ENCODE results near the gene FILIP1L.

The FILIP1L gene

DNA sequence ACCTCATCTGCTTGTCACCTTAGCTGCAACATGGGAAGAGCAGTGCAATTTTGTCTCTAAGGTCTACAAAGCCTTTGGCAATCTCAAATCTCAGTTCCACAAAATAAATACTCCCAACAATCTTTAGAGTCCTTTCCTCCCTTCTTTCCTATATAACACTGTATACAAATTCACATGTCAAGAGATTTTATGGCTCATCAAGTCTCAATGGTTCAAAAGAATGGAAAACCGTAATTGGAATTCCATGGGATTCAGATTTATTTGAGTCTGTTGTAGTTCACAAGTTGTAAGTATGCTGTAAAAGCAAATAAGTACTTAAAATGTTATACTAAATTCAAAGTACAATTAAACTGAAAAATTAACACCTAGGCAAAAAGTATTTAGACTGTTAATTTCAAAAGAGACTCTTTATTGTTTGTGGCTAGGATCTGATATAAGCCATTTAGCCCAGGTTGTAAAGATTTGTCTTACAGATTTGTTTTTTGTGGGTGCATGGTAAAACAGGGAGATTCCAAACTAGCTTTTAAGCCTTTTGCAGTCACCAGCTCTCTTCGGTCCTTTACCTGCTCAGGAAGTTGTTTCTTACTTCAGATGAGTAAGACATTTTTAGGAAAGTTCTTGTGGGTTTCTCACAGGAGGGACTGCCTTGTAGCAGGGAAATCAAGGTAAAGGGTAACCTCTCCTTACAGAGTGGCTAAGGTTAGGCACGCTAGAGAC is 246.5 kb downstream of the FILIP1L start:
- DNase-seq (ENCODE audit: low spot score), result no peak

DNA sequence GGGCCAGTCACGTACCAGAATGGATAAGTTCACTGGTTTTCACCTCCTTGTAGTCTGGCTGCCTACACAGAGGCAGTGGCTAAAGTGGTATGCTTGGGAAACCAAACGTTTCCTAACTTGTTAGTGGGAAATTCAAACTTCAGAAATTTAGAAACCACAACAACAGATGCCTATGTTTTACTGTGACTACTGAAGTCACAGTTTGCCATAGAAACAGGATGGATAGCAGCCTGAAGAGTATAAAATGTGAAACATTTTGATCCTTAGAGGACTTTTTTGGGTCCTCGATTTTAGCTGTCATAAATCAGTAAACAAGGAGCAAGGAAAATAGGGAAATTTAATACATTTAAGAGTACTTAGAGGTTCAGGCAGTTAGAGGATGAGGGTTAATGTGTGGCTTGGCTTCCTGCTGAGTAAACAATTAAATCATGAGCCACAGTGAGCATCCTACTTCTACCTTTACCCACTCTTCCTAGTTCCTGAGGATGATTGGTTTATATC is 248.0 kb downstream of the FILIP1L start:
- DNase-seq (ENCODE audit: low spot score), result no peak

DNA sequence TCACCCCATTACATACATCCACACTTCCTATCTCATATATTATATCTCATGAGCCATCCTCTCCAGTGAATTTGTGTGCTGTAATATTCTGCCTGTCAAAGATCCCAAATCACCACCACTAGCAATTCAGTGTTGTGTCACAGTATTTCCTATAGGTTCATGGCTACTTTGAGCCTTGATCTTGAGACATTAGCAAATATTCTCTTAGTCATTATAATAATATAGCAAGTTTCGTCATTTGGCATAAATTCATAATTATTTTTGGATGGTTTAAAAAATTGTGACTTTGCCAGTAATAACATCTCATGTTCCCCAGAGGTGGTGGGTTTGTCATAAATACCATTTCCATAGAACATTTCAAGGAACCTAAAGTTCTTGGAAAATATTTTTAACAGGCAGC is 249.0 kb downstream of the FILIP1L start:
- DNase-seq (ENCODE audit: low spot score), result no peak

DNA sequence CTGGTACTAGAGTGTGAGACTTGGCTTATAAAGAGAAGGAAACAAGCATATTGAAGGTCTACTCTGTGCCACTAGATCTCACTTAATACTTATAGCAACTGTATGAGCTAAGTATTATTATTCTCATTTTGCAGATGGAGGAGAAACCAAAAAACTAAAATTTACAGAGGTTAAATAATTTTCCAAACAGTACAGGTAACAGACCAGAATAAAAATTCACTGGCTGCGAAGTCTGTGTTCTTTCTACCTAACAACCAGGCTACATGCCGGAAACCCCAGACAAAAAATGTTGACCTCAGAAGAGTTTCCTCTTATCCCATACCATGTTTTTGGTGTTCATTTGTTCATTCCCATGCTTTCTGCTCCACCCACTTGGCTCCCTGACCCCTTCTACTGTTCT is 250.0 kb downstream of the FILIP1L start:
- DNase-seq (ENCODE audit: low spot score), result no peak

DNA sequence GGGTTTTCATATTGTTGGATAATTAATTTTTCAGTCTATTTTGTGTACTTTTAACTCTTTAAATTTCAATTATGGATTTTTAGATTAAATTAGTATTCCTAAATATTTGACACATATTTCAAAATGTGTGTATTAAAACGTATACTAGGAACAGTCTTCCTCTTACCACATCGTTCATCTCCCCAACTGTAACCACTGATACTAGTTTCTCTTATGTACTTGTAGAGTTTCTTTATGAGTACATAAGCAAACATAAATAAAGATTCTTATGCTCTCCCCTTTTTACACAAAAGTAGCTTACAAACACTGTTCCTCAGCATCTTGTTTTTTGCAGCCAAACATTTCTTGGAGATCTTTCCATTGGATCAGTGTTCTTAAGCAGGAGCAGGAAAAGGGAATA is 250.7 kb downstream of the FILIP1L start:
- no peak for DNase-seq (ENCODE audit: low spot score)

DNA sequence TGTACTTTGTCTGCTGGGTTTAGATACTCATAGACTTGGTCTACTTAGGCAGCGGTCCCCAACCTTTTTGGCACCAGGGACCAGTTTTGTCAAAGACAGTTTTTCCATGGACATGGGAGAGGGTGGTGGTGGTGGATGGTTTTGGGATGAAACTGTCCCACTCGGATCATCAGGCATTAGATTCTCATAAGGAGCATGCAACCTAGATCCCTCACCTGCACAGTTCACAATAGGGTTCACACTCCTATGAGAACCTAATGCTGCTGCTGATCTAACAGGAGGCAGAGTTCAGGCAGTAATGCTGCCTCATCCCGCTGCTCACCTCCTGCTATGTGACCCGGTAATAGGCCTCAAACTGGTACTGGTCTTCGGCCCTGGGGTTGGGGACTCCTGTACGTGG is 251.3 kb downstream of the FILIP1L start:
- no peak for DNase-seq (ENCODE audit: low spot score)

DNA sequence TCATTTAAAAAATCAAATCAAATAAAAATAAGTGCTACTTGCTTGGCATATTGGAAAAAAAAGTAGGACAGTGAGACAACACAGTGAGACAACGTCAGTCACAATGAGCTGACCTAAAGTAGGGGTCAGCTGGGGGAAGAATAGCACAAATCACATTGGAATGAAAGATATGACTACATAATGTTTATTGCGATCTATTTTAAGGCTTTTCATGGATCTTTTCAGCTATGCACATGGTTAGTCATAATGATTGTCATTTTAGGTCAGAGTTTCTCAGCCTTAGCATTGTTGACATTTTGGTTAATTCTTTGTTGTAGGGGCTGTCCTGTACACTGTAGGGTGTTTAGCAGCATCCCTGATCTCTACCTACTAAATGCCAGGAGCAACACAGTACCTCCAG is 252.1 kb downstream of the FILIP1L start:
- DNase-seq (ENCODE audit: low spot score), result no peak

DNA sequence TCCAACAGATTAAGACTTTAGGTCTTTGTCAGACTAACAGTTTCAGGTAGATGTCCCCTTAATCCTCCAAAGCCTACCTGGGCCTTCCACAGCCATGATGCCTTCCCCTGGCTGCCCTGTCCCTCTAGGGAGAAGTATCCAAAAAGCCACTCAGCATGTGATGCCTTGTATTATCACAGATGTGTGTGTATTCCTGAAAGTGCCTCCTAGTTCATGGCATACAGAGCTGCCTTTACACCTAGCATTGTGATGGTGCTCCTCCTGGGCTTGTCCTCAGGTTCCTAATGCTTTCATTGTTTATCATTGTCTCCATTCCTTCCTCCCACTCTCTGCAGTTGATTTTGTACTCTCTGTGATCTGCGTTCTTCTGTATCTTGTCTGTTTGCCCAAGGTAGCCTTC is 253.1 kb downstream of the FILIP1L start:
- DNase-seq (ENCODE audit: low spot score), result no peak

DNA sequence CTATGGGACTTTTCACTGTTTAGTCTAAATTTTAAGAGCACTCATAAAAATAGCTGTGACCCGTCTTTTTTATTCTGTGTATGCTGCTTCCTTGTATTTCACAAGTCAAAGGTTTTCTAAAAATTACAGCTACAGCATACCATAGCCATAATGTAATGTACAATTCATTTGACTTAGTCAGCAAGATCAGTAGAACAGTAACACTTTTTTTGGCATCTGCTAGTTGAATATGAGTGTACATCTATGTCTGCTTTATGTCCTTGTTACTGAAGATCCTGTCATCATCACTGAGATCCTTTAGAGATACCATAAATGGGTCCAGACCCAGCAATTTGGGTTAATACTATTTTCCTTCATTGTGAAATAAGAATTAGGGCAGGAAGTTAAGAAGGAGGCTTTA is 254.5 kb downstream of the FILIP1L start:
- no peak for DNase-seq (ENCODE audit: low spot score)

DNA sequence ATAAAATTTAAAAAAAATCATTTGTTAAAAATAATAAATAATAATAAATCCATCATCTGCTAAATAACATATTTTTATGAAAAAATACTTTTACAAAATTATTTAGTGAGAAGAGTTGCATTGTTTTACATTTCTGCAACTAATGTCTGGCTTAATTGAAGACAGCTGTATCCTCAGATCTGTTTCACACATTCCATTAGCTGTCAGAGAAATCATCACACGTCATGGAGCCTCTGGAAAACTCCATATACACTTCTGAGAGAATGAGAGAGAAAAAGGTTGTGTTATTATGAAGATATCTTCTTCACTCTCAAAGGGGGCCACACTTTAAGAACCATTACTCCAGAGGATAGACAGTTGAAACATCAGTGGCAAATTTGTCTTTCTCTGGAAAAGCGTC is 255.8 kb downstream of the FILIP1L start:
- no peak for DNase-seq (ENCODE audit: low spot score)

DNA sequence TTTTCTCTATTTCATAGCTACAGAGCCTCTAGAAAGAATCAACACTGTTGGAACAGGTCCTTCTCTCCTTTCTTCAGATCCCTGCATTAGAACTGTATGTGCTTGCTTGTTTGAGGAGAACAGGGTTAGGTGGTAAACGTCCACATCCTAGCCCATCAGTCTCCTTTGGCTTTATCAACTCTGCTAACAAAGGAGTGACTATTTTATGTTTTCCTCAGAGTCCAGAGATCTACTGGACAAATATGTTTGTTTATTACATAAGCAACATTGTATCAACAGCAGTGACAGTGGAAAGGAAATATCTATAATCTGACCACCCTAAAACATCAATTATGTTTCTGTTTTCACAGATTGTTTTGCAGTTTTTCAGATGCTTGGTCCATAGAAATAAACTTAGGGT is 257.0 kb downstream of the FILIP1L start:
- DNase-seq (ENCODE audit: low spot score), result no peak

DNA sequence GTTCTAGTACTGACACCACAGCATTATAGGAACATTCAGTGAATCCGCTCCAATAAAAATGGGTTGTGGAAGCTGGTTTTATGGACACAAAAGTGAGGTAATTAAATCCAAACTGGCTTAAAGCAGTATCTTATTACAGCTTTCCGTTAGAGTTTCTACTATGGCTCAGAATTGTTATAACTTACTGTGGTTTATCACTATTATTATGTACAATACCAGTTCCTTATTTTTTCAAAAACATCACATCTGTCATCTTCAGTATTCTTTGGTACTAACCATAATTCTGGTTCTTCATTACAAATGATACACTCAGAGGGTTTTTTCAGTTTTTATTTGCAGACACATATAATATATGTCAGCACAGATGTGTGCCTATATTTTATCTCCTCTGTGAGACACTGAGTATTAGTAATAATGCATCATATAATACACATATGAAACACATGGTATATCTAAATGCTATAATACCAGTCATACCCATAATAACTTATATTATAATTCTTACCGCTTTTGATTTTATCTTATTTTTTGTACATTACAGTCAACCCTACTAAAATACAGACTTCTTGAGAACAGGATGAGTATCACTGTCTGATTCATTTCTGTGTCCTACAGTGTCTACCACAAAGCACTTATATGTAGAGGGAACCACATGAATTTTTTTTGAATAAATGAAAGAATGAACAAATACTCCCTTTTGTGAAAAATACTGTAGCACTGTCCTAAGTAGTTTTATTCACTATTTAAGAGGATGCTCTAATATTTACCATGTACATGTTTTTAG is 257.7 kb downstream of the FILIP1L start:
- DNase-seq (ENCODE audit: low spot score), result no peak

DNA sequence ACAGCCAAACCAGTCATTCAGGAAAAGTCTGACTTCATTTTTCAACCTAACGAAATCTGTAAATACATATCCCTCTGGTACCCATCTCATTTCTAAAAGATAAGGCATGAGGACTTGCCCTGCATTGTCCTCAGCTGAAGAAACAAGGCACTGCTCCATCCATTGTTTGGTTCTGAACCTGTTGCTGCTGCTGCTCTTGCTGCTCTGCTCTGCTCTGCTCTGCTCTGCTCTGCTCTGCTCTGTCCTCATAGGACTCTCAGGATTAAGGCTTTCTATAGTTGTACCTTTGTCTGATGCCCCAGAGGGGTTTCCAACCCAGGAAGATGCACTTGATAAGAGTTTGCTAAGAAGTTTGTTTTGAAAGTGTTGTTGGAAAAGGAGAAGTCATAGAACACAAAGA is 258.4 kb downstream of the FILIP1L start:
- DNase-seq (ENCODE audit: low spot score), result no peak

DNA sequence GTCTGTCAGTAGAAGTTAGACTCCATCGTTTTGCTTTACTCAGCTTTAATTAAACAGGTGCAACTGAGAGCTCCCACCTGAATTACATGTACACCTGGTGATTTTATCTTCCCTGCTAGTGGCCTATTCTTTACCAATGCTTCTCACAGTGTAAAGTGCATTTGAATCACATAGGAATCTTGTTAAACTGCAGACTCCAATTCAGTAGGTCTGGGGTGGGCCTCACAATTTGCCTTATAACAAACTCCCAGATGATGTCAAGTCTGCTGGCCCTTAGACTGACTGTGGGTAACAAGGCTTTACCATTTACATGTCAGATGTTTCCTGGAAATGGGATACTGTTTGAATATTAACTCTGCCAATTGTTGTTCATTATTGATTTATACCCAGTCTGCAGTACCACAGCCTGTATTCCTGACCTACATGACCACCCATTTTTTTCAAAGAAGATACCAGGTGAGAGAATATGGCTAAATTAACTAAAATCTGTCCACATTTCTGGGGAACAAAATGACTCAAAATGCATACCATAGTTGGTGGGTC is 259.5 kb downstream of the FILIP1L start:
- no peak for DNase-seq (ENCODE audit: low spot score)

DNA sequence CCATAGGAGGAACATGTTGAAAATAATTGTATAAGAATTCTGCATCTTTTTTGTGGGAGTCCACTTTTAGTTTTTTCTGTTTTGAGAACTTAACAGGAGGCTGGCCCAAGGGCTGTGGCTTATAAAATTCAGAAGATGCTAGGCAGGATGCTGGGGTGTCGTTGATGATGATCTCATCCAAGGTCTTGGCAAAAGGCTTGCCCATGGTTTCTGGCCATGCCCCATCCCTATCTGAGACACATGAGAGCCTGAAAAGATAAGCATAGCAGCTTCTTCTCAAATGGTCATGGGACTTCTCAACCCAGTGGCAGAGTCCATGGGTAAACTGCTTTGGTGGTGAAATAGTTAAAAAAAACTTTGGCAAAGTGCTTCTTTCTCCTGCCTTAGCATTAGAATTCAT is 261.4 kb downstream of the FILIP1L start:
- DNase-seq (ENCODE audit: low spot score), result no peak

DNA sequence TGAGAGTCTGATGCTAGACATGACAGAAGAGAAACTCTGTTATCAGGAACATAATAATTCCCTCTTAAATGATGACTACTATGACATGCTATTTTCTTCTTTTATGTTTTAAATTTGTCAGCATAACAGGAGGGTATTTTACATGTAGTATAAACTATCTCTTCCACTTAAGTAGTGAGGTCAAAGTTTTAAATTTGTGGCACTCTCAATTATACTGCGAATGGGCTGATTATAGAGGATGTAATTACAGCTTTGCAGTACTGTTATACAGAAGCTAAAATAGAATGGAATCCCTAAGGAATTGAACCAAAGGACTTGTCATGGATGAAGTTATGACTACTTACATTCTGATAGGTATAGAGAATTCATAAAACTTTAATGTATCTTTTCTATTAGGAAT is 262.3 kb downstream of the FILIP1L start:
- no peak for DNase-seq (ENCODE audit: low spot score)

DNA sequence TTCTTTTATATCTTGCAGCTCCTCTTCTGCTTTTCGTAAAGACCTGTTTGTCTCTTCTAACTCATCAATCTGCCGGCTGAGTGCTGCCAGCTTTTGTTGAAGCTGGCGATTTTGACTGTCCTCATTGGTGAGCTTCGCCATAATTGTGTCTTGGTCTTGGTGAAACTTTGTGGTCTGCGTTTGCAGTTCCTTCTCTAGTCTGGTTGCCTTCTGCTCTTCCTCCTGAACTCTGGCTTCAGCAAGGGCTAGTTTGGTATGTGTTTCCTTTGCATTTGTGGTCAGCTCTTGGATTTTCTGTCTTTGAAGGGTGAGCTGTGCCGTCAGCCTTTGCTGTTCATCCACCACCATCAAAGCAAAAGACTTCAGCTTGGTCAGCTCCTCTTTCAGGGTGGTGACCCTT is 263.7 kb downstream of the FILIP1L start:
- DNase-seq (ENCODE audit: low spot score), result no peak

DNA sequence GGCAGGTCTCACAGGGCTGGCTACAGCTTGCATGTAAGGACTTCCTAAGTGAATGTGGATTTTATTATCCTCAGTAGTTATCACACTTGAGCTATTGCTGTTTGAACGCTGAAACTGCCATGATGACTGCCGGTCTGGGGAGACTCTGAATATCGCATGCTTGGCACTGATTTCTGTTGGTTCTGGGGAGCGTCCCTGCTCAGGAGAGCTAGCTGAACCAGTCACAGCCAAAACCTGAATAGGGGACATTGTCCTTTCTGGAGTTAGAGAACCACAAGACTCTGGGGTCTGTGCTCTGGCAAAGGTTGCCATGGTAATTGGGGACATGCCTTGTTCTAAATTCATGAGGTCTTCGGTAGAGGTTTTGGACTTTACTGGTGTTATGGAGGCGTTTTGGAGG is 265.9 kb downstream of the FILIP1L start:
- no peak for DNase-seq (ENCODE audit: low spot score)

DNA sequence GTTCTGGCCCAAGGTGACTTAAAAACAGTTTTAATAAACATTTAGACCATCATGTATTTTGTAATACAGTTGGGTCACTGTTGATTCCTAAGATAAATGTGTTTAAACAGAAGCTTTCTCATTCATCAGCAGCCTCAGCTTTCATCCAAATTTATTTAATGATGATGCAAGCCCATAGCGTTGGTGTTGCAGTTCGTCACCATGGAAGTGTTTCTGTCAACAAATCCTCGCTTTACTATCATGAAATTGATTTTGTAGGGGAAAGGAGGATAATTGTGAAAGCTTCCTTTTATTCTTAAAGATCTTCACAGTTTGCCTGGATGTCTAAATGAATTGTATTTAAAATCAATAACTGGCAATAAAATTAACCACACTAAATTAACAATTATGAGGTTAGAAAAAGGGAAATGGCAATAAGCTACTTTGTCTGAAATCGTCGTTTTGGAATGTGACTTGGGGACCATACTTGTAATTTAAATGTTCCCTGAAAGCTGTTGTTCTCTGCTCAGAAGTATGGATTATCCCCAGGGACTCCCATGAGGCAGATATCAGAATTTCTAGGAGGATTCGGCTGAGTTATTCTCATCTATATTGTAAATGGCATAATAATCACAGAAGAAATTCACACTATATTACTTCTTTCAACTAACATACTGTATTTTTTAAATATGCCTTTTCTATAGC is 267.7 kb downstream of the FILIP1L start:
- DNase-seq (ENCODE audit: low spot score), result no peak

DNA sequence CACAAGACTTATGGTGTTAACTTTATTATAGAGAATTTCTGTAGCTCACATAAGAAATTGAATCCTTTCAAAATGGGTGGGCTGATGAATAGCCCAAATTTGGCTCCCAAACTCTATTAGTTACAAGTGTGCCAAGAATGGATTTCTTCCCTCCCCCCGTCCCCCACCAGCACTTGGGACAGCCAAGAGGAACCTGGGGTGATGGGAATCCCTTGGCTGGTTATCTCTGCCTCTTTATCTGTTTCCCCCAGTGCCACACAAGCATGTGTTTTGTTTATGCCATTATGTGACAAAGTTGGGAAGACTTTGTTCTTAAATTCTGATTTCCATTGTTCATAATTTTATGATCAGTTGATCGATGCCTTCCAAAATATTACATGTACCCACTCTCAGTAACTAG is 268.3 kb downstream of the FILIP1L start:
- no peak for DNase-seq (ENCODE audit: low spot score)

DNA sequence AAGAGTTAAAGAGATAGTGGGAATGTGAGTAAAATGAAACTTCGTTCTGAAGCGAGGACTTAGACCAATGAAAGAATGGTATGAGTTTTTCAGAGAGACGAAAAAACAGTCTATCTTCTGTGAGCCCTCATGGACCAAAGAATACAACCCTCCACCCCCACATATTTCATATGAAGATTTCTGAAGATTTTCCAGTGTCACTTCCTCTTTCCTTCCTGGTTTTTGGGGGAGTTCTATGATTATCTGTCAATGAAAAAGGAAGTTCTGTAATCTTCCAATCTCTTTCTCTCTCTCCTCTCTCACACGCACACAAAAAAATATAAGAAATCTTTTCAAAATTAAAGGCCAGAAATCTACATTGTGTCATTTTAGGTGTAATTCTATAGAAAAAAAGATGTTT is 269.0 kb downstream of the FILIP1L start:
- no peak for DNase-seq (ENCODE audit: low spot score)

DNA sequence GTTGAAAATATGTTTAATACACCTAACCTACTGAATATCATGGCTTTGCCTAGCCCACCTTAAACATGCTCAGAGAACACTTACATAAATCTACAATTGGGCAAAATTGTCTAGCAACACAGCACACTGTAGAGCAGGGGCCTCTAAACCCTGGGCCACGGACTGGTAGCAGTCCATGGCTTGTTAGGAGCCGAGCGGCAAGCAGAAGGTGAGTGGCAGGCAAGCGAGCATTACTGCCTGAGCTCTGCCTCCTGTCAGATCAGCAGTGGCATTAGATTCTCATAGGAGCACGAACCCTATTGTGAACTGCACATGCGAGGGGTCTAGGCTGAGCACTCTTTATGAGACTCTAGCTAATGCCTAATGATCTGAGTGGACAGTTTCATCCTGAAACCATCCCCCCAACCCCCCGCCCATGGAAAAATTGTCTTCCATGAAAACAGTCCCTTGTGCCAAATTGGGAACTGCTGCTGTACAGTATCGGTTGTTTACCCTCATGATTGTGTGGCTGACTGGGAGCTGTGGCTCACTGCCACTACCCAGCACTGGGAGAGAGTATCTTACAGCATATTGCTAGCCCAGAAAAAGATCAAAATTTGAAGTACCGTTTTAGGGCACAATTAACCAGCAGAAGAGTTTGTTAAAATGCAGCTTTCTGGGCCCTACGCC is 270.6 kb downstream of the FILIP1L start:
- DNase-seq (ENCODE audit: low spot score), result no peak

Data from iPS-NIHi11 (cell line).